ENCODE data around the gene NHLRC1.

NHLRC1 gene

DNA sequence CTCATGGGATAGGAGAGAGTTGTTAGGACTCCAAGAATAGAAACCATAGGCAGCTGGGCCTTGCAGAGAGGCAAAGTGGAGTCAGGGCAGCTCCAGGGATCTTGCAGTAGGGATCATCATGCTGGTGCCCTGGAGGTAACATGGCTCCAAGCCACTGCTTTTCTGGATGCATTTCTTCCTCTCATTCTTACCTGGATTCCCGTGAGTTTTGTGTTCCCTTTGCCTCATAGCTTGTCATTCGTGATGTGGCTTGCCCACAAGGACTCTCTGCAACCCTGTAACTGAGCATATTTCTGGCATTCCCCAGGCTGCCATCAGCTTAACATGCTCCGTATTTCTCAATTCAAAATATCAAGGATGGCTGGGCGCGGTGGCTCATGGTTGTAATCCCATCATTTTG lies 5.3 kb downstream of the NHLRC1 start:
- Histone ChIP-seq H3K27ac (ENCODE audit: low read depth, low read length, poor library complexity, severe bottlenecking) (no peak overlapping the region), H4K20me1 (ENCODE audit: insufficient read depth, low read length) (no peaks in the 10 kb centered on the region), H3K9me2 (ENCODE audit: low read depth, low read length) (no peaks in the 10 kb centered on the region), H3K4me3 (ENCODE audit: low read depth, low read length, poor library complexity, severe bottlenecking) (no peak overlapping the region), H3K9me3 (ENCODE audit: low read length) (no peaks in the 10 kb centered on the region), H3K27me3 (ENCODE audit: insufficient read depth, low read length) (no peaks in the 10 kb centered on the region), H3K79me2 (ENCODE audit: insufficient read depth, low read length) (no peaks in the 10 kb centered on the region), H3F3A (ENCODE audit: insufficient read depth, low read length) (no peaks in the 10 kb centered on the region), H2AFZ (ENCODE audit: low read length) (no peak overlapping the region), H3K4me1 (ENCODE audit: insufficient read depth, low read length, severe bottlenecking) (peaks cover 2% of the 10 kb centered on the region), H3K4me2 (ENCODE audit: low read length) (no peak overlapping the region), H3K36me3 (ENCODE audit: insufficient read depth, low read length) (no peaks in the 10 kb centered on the region), H3K9ac (ENCODE audit: low read length) (no peak overlapping the region)
- no peak for TF ChIP-seq EZH2 (IDR thresholded peaks at IDR 0.05; ENCODE audit: borderline replicate concordance, low read length)
- TF ChIP-seq CTCF (IDR thresholded peaks at IDR 0.05; ENCODE audit: low read length), result no peak

DNA sequence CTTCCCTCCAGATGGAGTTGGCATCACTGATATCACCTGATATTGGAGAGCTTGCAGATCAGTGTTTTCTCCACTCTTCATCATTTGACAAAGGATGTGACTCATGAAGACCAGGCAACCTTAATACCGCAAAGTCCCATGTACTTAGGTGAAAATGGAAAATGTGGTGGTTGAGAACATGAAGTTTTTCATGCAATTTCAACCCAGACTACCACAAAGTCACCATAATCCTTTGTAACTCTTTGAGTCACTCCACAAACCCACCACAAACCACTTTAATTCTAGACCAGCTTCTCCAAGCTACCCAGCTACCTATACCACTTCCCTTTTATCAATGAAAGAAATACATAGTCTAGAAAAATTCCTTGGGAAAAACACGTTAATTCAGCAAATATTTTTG lies 7.1 kb downstream of the NHLRC1 start:
- no peak overlapping the region for H2AFZ ChIP-seq (ENCODE audit: low read length)
- no peaks in the 10 kb centered on the region for H4K20me1 ChIP-seq (ENCODE audit: insufficient read depth, low read length)
- no peak overlapping the region for H3K4me2 ChIP-seq (ENCODE audit: low read length)
- no peaks in the 10 kb centered on the region for H3K36me3 ChIP-seq (ENCODE audit: insufficient read depth, low read length)
- no peaks in the 10 kb centered on the region for H3K79me2 ChIP-seq (ENCODE audit: insufficient read depth, low read length)
- H3K9me2 ChIP-seq (ENCODE audit: low read depth, low read length), result no peaks in the 10 kb centered on the region
- no peak overlapping the region for H3K27ac ChIP-seq (ENCODE audit: low read depth, low read length, poor library complexity, severe bottlenecking)
- no peak overlapping the region for H3K4me3 ChIP-seq (ENCODE audit: low read depth, low read length, poor library complexity, severe bottlenecking)
- no peaks in the 10 kb centered on the region for H3K9me3 ChIP-seq (ENCODE audit: low read length)
- no peaks in the 10 kb centered on the region for H3F3A ChIP-seq (ENCODE audit: insufficient read depth, low read length)
- no peak overlapping the region for H3K9ac ChIP-seq (ENCODE audit: low read length)
- no peaks in the 10 kb centered on the region for H3K4me1 ChIP-seq (ENCODE audit: insufficient read depth, low read length, severe bottlenecking)
- TF ChIP-seq CTCF (IDR thresholded peaks at IDR 0.05; ENCODE audit: low read length), result no peak
- no peak for TF ChIP-seq EZH2 (IDR thresholded peaks at IDR 0.05; ENCODE audit: borderline replicate concordance, low read length)
- H3K27me3 ChIP-seq (ENCODE audit: insufficient read depth, low read length), result no peaks in the 10 kb centered on the region

DNA sequence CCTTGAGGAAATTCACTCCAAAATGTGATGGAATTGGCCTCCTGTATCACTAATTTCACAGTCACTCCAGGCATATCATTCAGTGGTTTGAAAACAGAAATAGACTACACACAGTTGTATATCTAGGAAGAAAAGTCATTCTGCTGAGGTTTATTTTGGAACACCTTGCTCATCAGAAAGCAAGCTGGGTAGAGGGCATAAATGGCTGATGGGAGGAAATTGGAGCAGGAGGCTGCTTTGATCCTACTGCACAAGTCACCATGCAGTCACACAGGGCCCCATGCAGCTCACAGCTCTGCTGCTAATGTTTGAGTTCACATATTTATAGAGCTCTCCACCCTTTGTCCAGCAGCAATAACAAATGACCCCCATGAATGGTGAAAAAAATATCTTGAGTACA lies 12.3 kb downstream of the NHLRC1 start:
- H2AFZ ChIP-seq (ENCODE audit: low read length), result no peak overlapping the region
- H3K79me2 ChIP-seq (ENCODE audit: insufficient read depth, low read length), result no peaks in the 10 kb centered on the region
- H4K20me1 ChIP-seq (ENCODE audit: insufficient read depth, low read length), result no peaks in the 10 kb centered on the region
- no peak for TF ChIP-seq CTCF (IDR thresholded peaks at IDR 0.05; ENCODE audit: low read length)
- TF ChIP-seq EZH2 (IDR thresholded peaks at IDR 0.05; ENCODE audit: borderline replicate concordance, low read length), result no peak
- H3K36me3 ChIP-seq (ENCODE audit: insufficient read depth, low read length), result no peaks in the 10 kb centered on the region
- H3F3A ChIP-seq (ENCODE audit: insufficient read depth, low read length), result no peaks in the 10 kb centered on the region
- H3K27me3 ChIP-seq (ENCODE audit: insufficient read depth, low read length), result no peaks in the 10 kb centered on the region
- no peak overlapping the region for H3K9ac ChIP-seq (ENCODE audit: low read length)
- H3K9me2 ChIP-seq (ENCODE audit: low read depth, low read length), result no peaks in the 10 kb centered on the region
- no peaks in the 10 kb centered on the region for H3K4me1 ChIP-seq (ENCODE audit: insufficient read depth, low read length, severe bottlenecking)
- H3K27ac ChIP-seq (ENCODE audit: low read depth, low read length, poor library complexity, severe bottlenecking), result no peak overlapping the region
- H3K4me2 ChIP-seq (ENCODE audit: low read length), result no peak overlapping the region
- H3K4me3 ChIP-seq (ENCODE audit: low read depth, low read length, poor library complexity, severe bottlenecking), result no peak overlapping the region
- peaks cover 3% of the 10 kb centered on the region; the same call in 1 of the 2 replicates for H3K9me3 ChIP-seq (ENCODE audit: low read length)

Measured in OCI-LY1 (cell line).